ENCODE data around the gene NUCB2.

DNA sequence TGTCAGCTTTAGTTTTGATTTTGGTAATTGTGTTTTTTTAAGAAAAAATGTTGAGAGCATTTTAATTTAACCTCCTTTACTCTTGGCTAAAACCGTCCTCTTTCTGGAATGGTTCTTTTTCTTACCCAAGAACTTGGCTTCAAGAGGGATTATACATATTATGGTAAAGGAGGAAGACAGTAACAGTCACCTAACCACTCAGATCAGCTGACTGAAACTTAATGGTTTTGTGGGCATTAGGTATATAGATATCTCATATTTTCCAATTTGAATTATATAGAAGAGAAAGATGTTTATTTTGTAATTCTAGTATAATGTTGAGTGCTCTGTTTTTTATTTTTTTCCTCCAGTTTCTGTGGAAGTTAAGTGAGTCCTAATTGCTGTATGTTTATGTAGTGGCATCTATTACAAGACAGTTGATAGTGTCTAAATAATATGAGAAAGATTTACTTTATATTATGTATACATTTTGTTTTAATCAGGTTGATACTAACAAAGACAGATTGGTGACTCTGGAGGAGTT, 38.4 kb downstream of the NUCB2 start:
- TF ChIP-seq SMAD1 (IDR thresholded peaks at IDR 0.05; ENCODE audit: low read depth, partially characterized antibody) (no peak), EP300 (IDR thresholded peaks at IDR 0.05; ENCODE audit: borderline replicate concordance in 1 of 2, control insufficient read depth in 1 of 2, low read depth in 2 of 2, low read length in 2 of 2) (no peak), SRF (IDR thresholded peaks at IDR 0.05; ENCODE audit: low read depth in 2 of 2, low read length in 2 of 2) (no peak), ZNF384 (IDR thresholded peaks at IDR 0.05; ENCODE audit: borderline replicate concordance, low read depth, low read length) (no peak), CREM (IDR thresholded peaks at IDR 0.05; ENCODE audit: low read depth) (no peak)

All from GM12878 (cell line).